Measurements from ENCODE around the gene MED13L.
"Not testable (repeated sequence)": the region's sequence is repeated elsewhere in the genome, so short reads cannot be mapped to it uniquely, and the experiment has no call there.

Gene MED13L

DNA sequence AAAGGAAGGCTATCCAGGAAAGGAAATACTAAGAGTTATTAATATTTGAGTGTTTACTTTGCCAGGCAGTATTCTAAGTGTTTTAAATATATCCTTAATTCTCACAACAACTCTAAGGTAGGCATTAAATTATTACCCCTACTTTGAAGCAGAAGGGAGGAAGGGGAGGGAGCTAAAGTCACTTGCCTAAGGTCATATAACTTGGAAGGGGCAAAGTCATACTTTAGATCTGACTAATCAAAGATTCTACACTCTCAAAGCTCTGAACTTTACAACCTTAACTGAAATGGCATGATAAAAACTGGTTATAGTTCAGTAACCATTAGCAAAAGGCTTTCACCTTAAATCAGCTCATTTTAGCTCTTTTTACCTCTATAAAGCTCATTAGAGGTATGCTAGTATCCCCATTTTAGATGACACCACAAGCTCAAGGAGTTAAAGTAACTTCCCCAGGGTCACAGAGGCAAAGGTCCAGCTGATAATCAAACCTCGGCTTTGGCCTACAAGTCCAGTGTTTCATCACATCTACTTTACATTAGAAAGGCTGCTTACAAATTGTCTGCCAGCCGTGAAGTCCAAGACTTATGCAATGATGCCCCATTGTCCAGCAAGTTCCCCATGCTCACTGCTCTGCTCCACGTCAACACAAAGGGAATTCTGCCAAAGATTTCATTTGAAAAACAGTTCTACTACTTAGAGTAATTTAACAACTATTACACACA, 223.9 kb downstream of the MED13L start:
- Mint-ChIP-seq H3K9me3 (no peaks in the 10 kb centered on the region), H3K27me3 (no peaks in the 10 kb centered on the region), H3K4me3 (no peak overlapping the region), H3K27ac (no peak overlapping the region), H3K4me1 (peaks cover 26 to 35% of the 10 kb centered on the region in 2 donors), H3K36me3 (peaks cover 3% of the 10 kb centered on the region in 2 donors)
- ATAC-seq (replicated peaks) (peak; percentile 48 to 53), DNase-seq (no peak)

- peak overlapping the region in 1 of 2 donors; percentile 3 for H3K4me3 Mint-ChIP-seq
- no peaks in the 10 kb centered on the region for H3K27me3 Mint-ChIP-seq
- no peaks in the 10 kb centered on the region for H3K9me3 Mint-ChIP-seq
- ATAC-seq (replicated peaks) (no peak), DNase-seq (no peak)
- peaks cover 27 to 44% of the 10 kb centered on the region in 2 donors for H3K4me1 Mint-ChIP-seq
- no peaks in the 10 kb centered on the region for H3K36me3 Mint-ChIP-seq
- H3K27ac Mint-ChIP-seq, result peak overlapping the region; percentile 9
Observed at GRCh38 chr12:116050275-116050674, 227.2 kb downstream of the MED13L start.

- Mint-ChIP-seq H3K4me1 (peaks cover 30 to 51% of the 10 kb centered on the region in 2 donors), H3K27ac (no peak overlapping the region), H3K4me3 (no peak overlapping the region), H3K27me3 (no peaks in the 10 kb centered on the region), H3K36me3 (peaks cover 0 to 5% of the 10 kb centered on the region in 2 donors), H3K9me3 (no peaks in the 10 kb centered on the region)
- ATAC-seq (replicated peaks), result no peak
- no peak for DNase-seq
Observed at GRCh38 chr12:116048879-116049278, 228.6 kb downstream of the MED13L start.

DNA sequence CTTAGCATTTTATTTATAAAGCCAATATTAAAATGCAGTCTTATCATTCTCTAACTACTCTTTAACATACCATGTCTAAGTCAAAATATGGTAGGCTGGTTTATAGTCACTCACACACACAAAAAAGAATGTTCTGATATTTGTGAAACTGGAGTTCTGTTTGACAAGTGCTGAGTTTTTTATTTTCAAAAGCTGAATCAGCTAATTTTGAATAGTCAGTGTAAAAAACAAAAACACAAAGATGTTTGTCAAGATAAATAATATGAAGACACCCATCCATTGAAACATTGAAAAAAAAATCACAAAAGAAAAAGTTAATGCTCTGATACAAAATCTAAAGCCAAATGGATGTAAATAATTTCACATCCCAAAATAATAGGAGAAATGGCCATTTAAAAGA, 231.5 kb downstream of the MED13L start:
- no peak for DNase-seq
- Mint-ChIP-seq H3K36me3 (peaks cover 4 to 7% of the 10 kb centered on the region in 2 donors), H3K4me1 (peaks cover 20 to 40% of the 10 kb centered on the region in 2 donors), H3K27me3 (no peaks in the 10 kb centered on the region), H3K4me3 (no peak overlapping the region), H3K9me3 (no peaks in the 10 kb centered on the region), H3K27ac (no peak overlapping the region)
- ATAC-seq (replicated peaks), result no peak

DNA sequence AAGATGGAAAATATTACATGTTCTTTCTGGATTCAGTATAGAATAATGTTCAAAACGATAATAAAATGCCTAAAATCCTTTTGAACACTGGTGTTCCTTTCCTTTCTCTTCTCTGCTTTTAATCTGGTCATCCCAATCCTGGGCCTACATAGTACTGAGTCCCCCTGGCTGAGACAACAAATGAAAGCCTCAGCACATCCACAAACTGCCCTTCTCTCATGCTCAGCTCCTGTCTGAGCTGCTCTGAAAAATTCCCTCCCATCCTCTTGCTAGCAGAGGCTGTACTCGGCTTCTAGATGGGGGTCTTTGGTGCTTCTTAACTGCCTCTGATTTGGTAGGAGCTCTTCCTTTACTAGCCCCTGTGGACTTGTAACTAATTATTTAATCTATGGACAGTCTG, 232.3 kb downstream of the MED13L start:
- Mint-ChIP-seq H3K9me3 (peaks cover 0 to 2% of the 10 kb centered on the region in 2 donors), H3K36me3 (peaks cover 10 to 14% of the 10 kb centered on the region in 2 donors), H3K4me1 (peaks cover 16 to 42% of the 10 kb centered on the region in 2 donors), H3K27me3 (no peaks in the 10 kb centered on the region), H3K27ac (no peak overlapping the region), H3K4me3 (no peak overlapping the region)
- DNase-seq (no peak), ATAC-seq (replicated peaks) (no peak)

DNA sequence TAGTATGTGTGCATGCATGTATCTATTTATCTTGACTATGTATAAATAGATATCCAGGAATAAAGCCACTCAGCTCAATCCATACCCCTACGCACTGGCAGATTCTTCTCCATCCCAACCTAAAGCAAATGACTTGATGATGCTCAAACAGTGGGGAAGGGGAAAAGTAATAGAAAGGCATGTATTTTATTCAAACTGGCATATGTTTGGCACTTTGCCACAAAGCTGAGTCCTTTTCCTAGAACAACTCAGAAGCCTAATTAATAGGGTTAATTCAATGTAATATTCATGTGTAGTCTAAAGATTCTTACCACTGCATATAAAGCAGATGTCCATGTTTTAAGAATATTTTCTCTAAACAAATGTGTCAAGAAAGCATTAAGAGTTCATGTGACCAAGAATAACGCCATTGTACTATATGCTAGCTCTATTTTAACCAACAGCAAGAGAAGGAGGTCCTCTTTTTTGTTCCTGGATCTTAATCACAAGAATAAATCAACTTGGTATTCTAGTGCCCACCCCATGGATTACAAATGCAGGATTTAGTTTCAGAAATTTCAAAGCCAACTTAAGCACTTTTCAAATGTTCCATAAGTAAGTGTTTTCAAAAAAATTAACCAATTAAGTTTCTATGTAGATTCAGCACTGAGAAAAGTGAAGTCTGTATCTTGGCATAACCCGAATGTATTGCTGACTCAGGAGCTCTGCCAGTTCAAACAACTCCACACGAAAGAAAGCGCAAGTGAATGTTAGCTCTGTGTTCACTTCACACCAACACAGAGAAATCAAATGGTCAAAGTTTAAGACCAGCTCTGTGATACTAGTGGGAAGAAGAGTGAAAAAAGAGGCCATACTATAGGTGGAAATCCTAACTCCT, 233.6 kb downstream of the MED13L start:
- H3K4me3 Mint-ChIP-seq, result no peak overlapping the region
- no peaks in the 10 kb centered on the region for H3K27me3 Mint-ChIP-seq
- H3K9me3 Mint-ChIP-seq, result peaks cover 0 to 2% of the 10 kb centered on the region in 2 donors
- DNase-seq, result no peak
- ATAC-seq (replicated peaks), result no peak
- peaks cover 10 to 18% of the 10 kb centered on the region in 2 donors for H3K36me3 Mint-ChIP-seq
- no peak overlapping the region for H3K27ac Mint-ChIP-seq
- H3K4me1 Mint-ChIP-seq, result peaks cover 22 to 47% of the 10 kb centered on the region in 2 donors

- ATAC-seq (replicated peaks), result no peak
- DNase-seq, result no peak
- Mint-ChIP-seq H3K4me3 (no peak overlapping the region), H3K27me3 (no peaks in the 10 kb centered on the region), H3K27ac (no peak overlapping the region), H3K4me1 (peaks cover 16 to 39% of the 10 kb centered on the region in 2 donors), H3K36me3 (peaks cover 10 to 18% of the 10 kb centered on the region in 2 donors), H3K9me3 (peaks cover 0 to 2% of the 10 kb centered on the region in 2 donors)
Observed at GRCh38 chr12:116040402-116040801, 237.1 kb downstream of the MED13L start.

DNA sequence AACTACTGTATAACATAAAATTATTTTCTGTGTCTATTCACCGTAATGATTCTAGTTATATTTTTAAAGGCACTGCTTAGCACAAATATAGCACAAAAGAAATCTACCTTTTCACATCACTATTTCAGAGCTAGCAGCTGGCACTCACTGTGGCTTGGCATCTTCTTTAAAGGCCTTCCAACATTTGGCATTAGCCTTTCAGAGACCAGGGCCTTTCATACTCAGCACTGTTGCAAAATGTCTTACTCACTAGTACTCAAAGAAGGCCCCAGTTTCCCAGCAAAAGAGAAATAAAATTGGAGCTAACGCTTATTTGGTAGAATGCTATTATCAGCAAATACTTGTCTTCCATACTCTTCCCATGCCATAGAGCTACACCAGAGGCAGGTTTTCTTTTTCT, 238.4 kb downstream of the MED13L start:
- Mint-ChIP-seq H3K4me1 (peaks cover 11 to 36% of the 10 kb centered on the region in 2 donors), H3K27me3 (no peaks in the 10 kb centered on the region), H3K27ac (no peak overlapping the region), H3K36me3 (peaks cover 12 to 16% of the 10 kb centered on the region in 2 donors), H3K4me3 (no peak overlapping the region), H3K9me3 (peaks cover 0 to 2% of the 10 kb centered on the region in 2 donors)
- ATAC-seq (replicated peaks), result no peak
- no peak for DNase-seq

DNA sequence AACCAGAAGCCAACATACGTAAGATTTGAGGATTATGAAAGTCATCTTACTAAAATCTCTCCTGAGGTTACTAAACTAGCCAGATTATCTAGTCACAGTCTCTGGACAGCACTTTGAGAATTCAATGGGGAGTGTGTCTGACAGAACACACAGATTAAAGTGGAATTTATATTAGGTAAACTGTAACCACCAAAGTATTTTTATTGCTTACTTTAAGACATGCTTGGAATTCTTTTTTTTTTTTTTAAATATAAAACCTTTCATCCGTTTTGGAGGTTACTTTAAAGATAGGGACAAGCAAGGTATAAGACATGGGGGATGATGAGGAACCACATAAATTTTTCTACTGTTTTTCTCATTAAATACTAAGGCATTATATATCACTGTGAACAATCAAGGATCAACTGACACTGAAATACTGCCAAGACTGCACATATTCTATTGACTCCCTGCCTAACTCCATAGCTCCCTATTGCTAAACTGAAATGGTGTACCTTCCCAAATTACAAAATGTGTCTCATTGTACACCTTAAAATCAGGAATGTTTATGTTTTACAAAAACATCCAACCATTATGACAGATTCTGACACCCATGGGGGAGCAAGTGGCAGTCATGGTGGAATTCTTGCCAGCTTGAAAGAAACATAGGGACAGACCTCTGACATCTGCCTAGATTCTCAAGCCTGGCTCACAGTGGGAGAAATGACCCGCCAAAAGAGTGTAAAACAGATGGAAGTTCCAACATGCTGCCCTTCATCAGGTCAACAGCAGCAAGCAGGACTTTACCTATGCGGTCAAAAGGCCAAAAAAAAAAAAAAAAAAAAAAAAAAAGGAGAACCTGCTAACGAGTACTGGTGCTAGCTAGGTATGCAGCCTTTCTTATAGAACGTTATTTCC, 239.3 kb downstream of the MED13L start:
- peak in 1 of 2 donors; percentile 25 for ATAC-seq (replicated peaks)

GRCh38 chr12:116033765-116034164, 243.7 kb downstream of the MED13L start:
- no peak for ATAC-seq (replicated peaks)
- peaks cover 8 to 22% of the 10 kb centered on the region in 2 donors for H3K4me1 Mint-ChIP-seq
- peaks cover 13 to 25% of the 10 kb centered on the region in 2 donors for H3K36me3 Mint-ChIP-seq
- H3K27ac Mint-ChIP-seq, result no peak overlapping the region
- no peak overlapping the region for H3K4me3 Mint-ChIP-seq
- no peaks in the 10 kb centered on the region for H3K27me3 Mint-ChIP-seq
- peaks cover 1 to 10% of the 10 kb centered on the region in 2 donors for H3K9me3 Mint-ChIP-seq
- DNase-seq, result no peak

More for the DNA sequence above, 239.3 kb downstream of the MED13L start:
- Mint-ChIP-seq H3K4me1 (peaks cover 11 to 37% of the 10 kb centered on the region in 2 donors), H3K27ac (no peak overlapping the region), H3K27me3 (no peaks in the 10 kb centered on the region), H3K36me3 (peaks cover 14 to 16% of the 10 kb centered on the region in 2 donors), H3K4me3 (no peak overlapping the region), H3K9me3 (peaks cover 0 to 2% of the 10 kb centered on the region in 2 donors)
- DNase-seq, result no peak

DNA sequence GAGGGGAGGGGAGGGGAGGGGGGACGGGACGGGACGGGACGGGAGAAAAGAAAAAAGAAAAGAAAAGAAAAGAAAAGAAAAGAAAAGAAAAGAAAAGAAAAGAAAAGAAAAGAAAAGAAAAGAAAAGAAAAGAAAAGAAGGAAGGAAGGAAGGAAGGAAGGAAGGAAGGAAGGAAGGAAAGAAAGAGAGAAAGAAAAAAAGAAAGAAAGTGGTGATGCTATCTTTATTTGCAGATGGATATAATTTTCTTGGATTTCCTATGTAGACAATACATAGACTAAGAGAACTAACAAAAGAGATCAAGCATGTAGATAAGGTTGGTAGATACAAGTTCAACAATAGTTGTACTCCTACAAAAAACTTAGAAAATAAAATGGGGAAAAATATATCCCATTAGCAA, 245.9 kb downstream of the MED13L start:
- H3K9me3 Mint-ChIP-seq; H3K27me3 Mint-ChIP-seq; H3K27ac Mint-ChIP-seq; ATAC-seq (replicated peaks); DNase-seq; H3K4me3 Mint-ChIP-seq: not testable (repeated sequence)
- H3K4me1 Mint-ChIP-seq, result peaks cover 17 to 31% of the 10 kb centered on the region in 2 donors
- H3K36me3 Mint-ChIP-seq, result peaks cover 13 to 27% of the 10 kb centered on the region in 2 donors

DNA sequence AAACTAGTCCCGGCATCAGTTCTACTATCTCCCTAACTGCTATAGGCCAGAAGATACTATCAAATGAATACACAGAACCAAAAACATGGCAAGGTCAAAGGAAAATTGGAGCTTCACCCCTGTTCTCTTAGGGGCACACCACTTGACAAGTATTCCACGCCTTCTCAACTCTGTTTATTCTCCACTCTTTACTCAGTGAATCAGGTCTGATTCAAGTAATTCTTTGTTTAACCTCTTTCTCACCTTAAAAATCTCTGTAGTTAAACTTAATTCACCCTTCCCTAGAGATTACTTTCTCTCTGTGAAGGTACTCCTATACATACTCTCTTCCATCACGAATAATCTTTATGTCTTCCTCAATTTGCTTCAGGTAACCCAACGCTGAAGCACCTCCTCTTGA, 248.9 kb downstream of the MED13L start:
- H3K4me3 Mint-ChIP-seq, result no peak overlapping the region
- H3K27me3 Mint-ChIP-seq, result no peaks in the 10 kb centered on the region
- ATAC-seq (replicated peaks) (no peak), DNase-seq (no peak)
- peaks cover 20 to 21% of the 10 kb centered on the region in 2 donors for H3K4me1 Mint-ChIP-seq
- H3K27ac Mint-ChIP-seq, result no peak overlapping the region
- peaks cover 8 to 23% of the 10 kb centered on the region in 2 donors for H3K36me3 Mint-ChIP-seq
- H3K9me3 Mint-ChIP-seq, result peaks cover 1 to 10% of the 10 kb centered on the region in 2 donors

DNA sequence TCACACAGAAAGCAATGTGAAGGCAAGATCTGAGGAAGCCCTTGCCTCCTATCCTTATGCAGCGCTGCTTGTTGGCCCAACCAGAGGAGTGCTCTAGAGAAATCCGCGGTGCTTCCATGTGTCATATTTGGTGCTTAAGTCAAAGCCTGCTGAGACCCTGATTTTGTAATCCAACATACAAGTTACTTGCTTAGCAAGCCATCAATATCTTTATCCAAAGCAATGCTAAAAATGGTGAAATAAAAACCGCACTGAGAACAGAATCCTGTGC, 250.0 kb downstream of the MED13L start:
- ATAC-seq (replicated peaks) (no peak), DNase-seq (no peak)
- Mint-ChIP-seq H3K4me3 (no peak overlapping the region), H3K36me3 (peaks cover 6 to 20% of the 10 kb centered on the region in 2 donors), H3K27ac (no peak overlapping the region), H3K9me3 (peaks cover 1 to 7% of the 10 kb centered on the region in 2 donors), H3K27me3 (no peaks in the 10 kb centered on the region), H3K4me1 (peaks cover 16 to 17% of the 10 kb centered on the region in 2 donors)

Data from stimulated activated naive B cell treated with anti-CD40 and anti-IgM and Interleukin-4, amounts not matched to agents 10 μg/mL and 1 μg/mL and 100 μg/mL, for 72 hours (primary cell).